Fibroblast of skin of left quadriceps (primary cell): Measurements from ENCODE around the gene C2orf76.
A peak's percentile ranks its signal among the peaks of the same experiment; 100 is the strongest.
"Not testable (repeated sequence)": the region's sequence is repeated elsewhere in the genome, so short reads cannot be mapped to it uniquely, and the experiment has no call there.

Experiments used
- DNase-seq, 2 experiments: peaks; one replicate each; pipeline ENCODE4 v3.0.0-alpha.2; 2013; ENCODE audit warnings: low read depth in 2 of 2

The C2orf76 gene

DNA sequence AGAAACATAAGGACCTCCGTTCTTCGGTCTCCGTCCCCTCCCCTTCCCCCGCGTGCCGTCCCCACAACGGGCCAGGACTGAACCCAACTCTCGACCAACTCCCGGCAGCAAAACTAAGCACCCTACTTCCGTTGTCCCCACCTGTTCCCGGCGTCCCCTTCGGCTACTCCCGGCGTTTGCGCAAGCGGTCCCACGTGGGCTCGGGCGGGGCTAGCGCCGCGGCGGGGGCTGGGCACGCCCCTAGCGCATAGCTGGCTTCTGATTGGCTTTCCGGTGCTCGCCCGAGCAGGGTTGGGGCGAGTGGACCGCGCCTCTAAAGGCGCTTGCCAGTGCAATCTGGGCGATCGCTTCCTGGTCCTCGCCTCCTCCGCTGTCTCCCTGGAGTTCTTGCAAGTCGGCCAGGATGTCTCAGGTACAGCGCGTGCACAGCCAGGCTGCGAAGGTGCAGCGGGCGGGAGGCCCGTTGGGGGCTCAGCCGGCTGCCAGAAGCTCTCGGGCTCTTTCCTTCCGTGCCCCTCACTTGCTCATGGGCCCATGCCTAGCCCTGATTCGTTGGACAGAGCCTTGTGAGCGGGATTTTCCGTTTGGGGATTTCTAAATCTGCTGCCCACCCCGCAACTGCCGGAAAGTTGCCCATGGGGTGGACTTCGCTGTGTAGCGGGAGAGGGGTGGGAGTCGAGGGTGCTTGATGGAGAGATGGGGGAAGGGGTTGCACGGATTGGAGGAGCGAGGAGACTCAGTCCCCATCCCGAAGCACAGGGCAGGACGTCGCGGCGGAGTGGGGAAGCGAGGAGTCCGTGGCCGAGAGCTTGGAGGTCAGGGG lies at the start of gene C2orf76, which contains the start of gene DBI:
C2orf76 (minus strand) TSS at position 186 of the 823 bp plus-strand sequence. CDS start 26,875 bp downstream, outside the sequence.
DBI (plus strand) TSS at position 329 of the 823 bp plus-strand sequence; CDS start at position 404, 75 bp downstream.
- peak; percentile 84 to 86 for DNase-seq

DNA sequence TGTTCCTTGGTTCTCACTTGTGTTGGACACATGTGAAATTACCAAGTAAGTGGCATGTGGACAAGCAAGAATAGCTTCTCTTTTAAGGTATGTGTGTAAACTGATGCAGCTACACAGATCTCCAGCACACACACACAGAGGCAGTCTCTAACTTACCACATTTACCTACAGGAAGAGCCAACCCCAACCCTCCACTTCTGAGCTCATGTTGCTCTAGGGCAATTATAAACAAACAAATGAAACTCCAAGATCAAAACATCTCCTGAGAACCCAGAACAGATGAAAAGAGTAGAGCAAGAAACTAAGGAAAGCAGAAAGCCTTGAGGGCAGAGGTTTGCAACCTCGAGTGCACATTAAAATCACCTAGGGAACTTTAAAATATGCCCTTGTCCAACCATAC lies 49.0 kb upstream of the C2orf76 start:
- no peak for DNase-seq

DNA sequence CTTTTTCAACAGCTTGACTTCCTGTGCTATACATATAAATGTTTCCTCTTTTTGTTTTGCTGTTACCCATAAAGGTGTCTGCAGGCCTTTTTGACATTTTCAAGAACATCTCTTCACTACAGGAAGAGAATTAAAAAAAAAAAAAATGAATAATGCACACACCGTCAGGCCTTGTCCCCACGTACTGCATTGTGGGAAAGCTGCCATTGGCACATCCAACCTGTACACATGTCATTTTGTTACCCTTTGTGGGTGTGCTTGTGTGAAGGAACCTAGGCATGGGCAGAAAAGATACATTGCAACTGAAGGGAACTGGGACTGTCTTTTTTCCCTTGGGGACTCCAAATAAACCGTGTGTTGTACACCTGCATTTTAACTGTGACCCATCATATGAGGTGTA lies 48.3 kb upstream of the C2orf76 start:
- no peak for DNase-seq

DNA sequence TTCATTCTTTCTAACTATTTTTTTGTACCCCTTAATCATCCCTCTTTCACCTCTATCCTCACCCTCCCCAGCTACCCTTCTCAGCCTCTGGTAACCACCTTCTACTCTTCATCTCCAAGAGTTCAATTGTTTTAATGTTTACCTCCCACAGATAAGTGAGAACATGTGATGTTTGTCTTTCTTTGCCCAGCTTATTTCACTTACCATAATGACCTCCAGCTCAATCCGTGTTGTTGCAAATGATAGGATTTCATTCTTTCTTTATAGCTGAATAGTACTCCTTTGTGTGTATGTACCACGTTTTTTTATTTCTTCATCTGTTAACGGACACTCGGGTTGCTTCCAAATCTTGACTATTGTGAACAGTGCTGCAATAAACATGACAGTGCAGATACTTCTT lies 42.9 kb upstream of the C2orf76 start:
- DNase-seq, result no peak

DNA sequence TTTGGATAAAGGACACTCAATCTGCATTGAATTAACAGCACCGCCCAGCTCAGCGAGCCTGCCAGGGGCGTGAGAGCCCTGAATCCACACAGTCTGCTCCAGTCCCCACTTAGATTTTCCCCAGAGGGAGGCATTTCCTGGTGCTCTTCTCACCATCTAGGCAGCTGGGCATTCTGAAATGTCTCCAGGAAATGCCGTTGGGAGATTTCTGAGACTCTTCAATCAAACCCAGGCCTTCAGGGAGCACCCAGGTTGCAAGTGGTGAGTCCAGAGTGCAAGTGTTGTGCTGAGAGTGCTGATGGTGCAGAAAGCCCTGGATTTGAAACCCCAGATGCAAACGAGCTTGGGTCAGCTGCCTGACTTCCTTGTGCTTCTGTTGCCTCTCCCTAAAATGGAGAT lies 41.6 kb upstream of the C2orf76 start:
- no peak for DNase-seq

DNA sequence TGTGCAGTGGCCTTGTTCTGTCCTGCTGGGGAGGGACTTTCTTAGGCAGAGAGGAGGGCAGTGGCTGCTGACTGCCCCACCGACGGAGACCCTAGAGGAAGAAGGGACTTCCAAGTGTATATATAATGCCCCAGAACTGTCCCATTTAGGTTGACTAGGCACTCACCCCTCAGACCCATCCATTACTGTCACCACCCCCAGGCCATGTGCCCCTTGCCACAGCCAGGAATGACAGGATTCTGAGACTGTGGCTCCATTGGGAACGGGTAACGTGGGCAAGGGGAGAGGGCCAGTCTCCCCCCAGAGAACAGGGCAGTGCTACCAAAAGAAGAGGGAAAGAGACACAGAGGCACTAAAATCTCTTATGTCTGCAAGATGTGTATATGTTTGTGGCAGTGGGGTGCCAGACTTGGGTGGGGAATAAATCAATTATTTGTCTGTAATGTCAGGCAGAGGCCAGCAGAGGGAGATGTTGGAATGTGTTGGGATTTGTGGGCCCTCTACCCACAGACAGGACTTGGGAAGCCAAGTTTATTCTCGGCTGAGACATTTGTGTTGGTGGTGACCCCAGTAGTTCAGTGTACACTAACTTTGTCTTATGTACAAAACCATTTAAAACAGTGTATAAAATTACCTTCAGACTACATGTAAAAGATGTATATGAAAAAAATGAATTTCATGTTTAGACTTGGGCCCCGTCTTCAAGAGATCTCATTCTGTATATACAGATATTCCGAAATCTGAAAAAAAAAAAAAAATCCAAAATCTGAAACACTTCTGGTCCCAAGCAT lies 41.0 kb upstream of the C2orf76 start:
- DNase-seq, result peak in 1 of 2 experiments; percentile 24

DNA sequence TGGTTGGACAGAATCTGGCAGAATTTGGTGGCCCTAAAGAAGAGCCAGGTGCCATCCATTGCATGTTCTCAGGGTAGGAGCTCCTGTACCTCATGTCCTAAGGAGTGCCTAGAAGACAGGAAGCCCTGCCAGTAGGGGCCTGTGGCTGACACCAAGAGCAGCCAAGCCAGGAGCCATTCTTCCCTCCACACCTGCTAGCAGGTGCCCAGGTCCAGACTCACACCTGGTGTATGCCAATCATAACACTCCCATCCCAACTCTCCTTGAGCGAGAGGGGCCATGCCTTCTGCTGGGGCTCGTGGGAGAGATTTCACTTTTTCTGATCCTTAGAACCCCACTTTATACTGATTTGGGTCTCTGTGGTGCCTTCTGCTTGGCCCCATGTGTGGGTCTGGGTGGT lies 38.5 kb upstream of the C2orf76 start:
- DNase-seq, result no peak

DNA sequence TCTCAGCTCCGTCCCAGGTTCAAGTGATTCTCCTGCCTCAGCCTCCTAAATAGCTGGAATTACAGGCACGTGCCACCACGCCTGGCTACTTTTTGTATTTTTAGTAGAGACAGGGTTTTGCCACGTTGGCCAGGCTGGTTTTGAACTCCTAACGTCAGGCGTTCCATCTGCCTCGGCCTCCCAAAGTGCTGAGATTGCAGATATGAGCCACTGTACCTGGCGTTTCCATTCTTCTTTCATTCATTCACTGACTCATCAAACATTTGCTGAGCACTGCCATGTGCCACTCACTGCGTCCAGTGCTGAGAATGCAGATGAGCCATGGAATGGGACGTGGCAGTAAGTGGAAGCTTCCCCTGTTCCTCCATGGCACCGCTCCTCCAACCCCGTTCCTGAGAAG lies 37.0 kb upstream of the C2orf76 start:
- DNase-seq, result not testable (repeated sequence)

DNA sequence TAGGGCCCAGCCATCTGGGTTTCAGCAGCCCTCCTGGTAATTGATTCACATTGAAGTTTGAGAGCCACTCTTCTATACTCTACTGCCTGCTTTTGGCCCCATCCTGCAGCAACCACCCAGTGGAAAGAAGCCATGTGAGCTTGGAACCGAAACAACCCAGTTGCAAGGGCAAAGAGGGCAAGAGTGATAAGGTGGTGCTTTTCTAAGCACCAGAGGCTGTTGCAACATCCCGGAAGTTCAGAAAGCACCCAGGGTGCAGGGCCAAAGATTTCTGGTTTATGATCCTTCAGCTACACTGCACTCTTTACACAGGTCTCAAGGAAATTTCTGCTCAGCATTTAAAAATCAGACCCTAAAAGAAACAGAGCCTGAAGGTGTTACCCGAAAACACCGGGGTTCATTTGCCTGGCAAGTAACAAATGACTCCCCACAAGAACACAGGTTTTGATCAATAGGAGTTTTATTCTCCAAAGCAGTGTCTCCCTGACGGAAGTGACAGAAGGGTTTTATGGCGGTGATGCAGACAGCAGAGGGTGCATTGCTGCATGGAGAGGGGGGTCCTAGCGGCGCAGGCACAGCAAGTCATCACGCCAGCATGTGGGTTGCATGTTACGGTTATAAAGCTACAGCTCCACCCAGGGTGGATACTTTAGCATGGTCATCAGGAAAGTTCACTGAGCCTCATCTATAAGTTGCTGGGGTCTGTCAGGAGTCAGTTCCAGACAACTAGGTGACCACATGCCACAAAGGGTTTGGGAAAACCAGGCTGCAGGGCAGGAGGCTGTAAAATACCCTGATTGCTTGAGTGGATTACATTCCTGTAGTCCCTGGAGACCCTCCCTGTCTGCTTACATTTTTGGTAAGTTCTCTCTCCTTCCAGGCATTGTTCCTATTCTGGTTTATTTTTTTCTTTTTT lies 36.3 kb upstream of the C2orf76 start:
- DNase-seq, result no peak

DNA sequence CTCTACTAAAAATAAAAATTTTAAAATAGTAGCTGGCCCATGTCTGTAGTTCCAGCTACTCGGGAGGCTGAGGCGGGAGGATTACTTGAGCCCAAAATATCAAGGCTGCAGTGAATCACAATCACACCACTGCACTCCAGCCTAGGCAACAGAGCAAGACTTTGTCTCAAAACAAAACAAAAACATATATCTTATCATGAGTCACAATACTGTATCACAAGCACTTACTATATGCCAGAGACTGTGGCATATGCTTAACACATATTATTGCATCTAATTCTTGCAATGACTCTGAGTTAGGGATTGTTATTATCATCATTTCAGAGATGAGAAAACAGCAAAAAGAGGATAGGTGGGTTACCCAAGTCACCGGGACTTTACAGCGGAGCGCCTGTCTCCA lies 35.5 kb upstream of the C2orf76 start:
- DNase-seq, result no peak

DNA sequence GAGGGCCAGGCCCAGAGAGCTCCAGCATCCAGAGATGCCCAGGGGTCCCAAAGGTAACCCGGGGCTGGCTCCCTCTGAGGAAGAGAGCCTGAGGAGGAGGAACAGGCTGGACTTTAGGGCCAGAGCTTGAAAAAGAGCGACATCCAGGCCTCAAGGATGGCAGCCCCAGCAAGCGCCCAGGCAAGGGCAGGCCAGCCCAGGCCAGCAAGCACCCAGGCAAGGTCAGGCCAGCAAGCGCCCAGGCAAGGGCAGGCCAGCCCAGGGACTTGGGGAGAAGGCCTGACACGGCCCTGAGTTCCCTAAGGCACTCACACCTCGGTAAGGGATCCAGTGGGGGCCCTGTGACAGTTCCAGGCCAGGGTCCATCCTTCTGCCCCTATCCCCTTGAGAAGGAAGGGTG lies 30.6 kb upstream of the C2orf76 start:
- no peak for DNase-seq

DNA sequence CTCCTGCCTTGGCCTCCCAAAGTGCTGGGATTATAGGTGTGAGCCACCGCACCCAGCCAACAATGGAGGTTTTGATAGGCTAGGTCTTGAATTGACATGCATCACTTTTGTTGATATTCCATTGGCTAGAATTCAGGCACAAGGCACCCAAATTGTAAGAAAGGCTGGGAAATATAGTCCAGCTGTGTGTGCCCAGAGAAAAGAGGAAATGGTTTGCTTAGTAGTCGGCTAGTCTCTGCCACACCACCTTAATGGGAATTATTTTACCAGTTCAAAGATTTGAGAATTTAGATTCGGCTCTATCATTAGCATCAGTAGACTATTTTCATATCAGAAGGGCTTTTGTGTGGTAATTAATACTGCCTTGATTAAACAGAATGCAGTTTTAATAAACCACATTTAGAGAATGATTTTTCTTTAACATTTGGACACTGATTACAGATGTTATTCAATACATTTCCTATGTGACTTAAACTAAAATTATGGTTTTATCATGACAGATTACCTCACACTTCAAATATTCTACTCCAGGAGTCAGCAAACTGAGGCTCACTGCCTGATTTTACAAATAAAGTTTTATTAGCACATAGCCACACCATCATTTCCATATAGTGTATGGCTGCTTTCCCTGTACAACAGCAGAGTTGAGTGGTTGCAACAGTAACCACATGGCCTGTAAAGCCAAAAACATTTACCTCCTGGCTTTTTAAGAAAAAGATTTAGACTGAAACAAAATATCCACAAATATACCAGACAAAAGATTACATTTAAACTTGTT lies 27.5 kb upstream of the C2orf76 start:
- no peak for DNase-seq

DNA sequence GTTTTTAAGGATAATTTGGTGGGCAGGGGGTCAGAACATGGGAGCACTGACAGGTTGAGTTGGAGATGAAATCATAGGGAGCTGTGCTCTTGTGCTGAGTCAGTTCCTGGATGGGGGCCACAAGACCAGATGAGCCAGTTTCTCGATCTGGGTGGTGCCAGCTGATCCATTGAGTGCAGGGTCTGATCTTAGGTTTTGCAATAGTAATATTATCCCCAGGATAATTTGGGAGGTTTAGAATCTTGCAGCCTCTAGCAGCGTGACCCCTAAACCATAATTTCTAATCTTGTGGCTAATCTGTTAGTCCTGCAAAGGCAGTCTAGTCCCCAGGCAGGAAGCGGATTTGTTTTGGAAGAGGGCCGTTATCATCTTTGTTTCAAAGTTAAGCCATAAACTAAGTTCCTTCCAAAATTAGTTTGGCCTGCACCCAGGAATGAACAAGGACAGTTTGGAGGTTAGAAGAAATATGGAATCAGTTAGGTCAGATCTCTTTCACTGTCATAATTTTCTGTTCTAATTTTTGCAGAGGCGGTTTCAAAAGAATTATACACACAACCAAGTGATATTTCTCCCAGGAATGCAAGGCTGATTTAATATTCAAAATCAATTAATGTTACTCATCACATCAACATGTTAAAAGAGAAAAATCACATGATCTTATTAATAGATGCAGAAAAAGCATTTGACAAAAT lies 23.1 kb upstream of the C2orf76 start:
- DNase-seq, result peak; percentile 62 to 66

DNA sequence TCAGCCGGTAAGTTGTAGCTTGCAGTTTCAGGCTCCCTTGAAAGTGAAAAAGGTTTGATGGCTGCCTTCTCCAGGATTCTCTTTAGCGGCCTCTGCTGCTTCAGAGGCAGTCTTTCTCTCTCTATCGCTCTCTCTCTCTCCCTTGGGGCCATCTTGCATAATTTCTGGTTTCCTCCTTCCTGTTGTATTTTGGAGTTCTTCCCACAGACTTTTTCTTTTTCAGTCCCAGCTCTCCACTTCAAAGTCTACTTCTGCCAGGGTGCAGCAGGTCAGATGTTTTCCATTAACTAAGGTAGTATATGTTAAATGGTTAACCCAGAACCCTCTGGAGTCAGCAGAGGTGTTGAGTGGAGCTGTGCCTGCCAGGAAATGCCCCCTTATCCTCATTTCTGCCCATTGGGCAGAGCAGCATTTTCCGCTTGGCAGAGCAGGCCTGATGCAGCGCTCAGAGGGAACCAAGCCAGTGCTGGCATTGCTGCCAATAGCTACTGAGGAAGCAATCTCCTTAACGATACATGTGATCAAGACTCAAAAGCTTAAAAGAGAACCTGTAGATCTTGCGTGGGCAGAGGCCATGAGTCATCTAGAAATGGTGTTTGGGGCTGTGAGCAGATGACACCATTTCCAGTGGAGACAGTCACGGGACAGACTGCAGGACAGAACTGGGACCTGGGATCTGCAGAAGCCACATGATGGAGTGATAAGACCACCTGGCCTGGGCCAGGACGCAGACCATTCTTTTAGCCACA lies 20.9 kb upstream of the C2orf76 start:
- DNase-seq, result peak; percentile 80

DNA sequence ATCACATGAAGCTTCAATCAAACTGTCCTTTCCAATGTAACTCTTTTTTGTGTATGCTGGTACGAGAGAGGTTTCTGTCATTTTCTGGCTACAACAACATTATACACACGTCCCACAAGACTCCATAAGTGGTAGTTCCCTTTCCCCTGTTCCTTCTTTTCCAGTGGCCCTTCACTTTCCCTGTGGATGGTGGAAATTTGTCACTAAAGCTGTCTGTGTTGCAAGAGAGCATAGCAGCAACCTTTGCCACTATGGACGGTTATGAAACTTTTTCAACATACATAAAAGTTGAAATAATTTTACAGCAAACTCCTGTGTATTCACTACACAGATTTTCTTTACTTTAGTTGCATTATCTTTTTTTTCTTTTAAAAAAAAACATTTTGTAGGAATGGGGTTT lies 18.8 kb upstream of the C2orf76 start:
- no peak for DNase-seq

DNA sequence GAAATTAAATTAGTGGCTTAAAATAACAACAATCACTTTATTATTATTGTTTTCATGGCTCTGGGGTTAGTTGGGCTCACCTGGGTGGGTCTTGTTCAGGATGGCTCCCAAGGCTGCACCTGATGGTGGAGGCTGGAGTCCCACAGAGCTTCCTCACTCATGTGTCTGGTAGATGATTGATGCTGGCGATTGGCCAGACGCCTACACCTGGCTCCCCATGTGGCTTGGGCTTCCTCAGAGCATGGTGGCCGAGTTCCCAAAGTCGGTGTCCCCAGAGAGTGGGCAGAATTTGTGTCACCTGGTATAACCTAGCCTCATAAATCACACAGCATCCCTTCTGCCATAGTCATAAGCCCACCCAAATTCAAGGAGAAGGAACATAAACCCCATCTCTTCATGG lies 18.3 kb upstream of the C2orf76 start:
- no peak for DNase-seq

DNA sequence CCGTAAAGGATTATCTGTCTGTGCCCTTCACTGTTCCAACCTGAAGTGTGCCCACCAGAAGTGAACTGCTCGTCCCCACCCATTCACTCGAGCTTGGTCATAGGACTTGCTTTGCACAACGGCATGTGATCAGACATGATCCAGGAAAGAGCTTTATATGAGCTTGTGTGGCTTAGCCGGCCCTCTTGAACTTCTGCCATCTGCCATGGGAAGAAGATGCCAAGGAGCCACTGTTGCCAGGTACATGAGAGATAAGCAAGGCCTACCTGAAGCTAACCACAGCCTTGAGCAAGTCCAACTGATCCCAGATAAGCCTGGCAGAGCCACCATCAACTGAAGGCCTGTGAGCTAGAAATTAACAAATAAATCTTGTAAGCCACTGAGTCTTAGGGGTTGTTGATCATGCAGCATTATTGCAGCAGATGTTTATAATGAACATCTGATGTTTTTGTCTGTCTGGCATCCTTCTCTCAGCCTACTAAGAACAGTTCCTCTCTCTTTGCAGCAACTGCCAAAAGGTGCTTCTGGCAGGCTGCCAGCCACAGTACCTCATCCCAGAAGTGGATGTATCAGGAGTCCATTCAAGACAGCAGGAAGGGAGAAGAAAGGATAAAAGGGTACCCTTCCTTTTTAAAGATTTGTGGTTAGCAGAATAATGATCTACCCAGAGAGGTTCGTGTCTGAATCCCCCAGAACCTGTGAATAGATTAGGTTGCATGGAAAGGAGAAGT lies 16.9 kb upstream of the C2orf76 start:
- no peak for DNase-seq

DNA sequence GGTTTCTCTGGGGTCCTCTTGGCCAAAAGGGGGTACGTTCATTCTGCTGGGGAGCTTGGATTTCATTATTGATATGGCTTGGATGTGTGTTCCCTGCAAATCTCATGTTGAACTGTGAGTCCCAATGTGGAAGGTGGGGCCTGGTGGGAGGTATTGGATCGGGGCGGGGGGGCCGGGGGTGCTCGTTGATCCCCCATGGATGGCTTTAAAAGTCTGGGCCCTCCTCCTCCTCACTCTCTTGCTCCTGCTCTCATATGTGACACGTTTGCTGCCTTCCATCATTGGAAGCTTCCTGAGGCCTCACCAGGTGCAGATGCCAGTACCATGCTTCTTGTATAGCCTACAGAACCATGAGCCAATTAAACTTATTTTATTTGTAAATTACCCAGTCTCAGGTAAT lies 11.9 kb upstream of the C2orf76 start:
- DNase-seq, result no peak

DNA sequence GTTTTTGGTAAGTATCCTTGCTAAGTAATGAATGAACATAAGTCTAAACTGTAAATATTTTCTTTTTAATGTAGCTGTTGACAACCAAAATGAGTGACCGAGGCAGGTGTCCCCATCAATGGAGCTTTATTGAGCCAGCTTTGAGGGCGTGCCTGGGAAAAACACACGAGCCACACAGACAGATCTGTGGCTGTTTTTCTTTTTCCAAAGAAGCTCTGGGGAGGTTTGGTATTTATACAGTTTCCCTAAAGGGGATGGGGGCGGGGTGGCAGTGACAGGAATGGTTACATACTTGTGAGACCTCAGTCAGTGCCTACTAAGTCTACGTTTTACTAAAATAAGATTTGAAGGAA lies 11.3 kb upstream of the C2orf76 start:
- DNase-seq, result no peak
